IMR-90 (cell line): Measurements from ENCODE around the gene RNFT2.

Experiments
- CEBPB ChIP-seq: IDR thresholded peaks from 2 replicates; pipeline ENCODE4 v1.6.1; 2012; ENCODE audit warnings: low read depth, low read length, improper control_type of control experiment
- CHD1 ChIP-seq: IDR thresholded peaks from 2 replicates; pipeline ENCODE4 v1.6.1; 2012; ENCODE audit warnings: low read depth, low read length, improper control_type of control experiment
- FOS ChIP-seq: fragments of 150-350 bp; IDR thresholded peaks from 2 replicates; pipeline ENCODE4 v1.6.1; 2016; ENCODE audit warnings: low read depth, low read length
- MAFK ChIP-seq: IDR thresholded peaks from 2 replicates; pipeline ENCODE4 v1.6.1; 2012; ENCODE audit warnings: low read depth, low read length, improper control_type of control experiment
- MXI1 ChIP-seq: IDR thresholded peaks from 2 replicates; pipeline ENCODE4 v1.6.1; 2012; ENCODE audit warnings: low read depth, mild to moderate bottlenecking, low read length, moderate library complexity, borderline replicate concordance
- POLR2A ChIP-seq: IDR thresholded peaks from 2 replicates; pipeline ENCODE4 v1.6.1; 2012; ENCODE audit warnings: mild to moderate bottlenecking, low read depth, low read length
- RAD21 ChIP-seq: IDR thresholded peaks from 2 replicates; pipeline ENCODE4 v1.6.1; 2012; ENCODE audit warnings: low read length, improper control_type of control experiment
- RCOR1 ChIP-seq: IDR thresholded peaks from 2 replicates; pipeline ENCODE4 v1.6.1; 2012; ENCODE audit warnings: mild to moderate bottlenecking, low read length, improper control_type of control experiment; ENCODE audit not compliant: insufficient replicate concordance
- SMC3 ChIP-seq: fragments of 150-350 bp; IDR thresholded peaks from 2 replicates; pipeline ENCODE4 v1.6.1; 2016; ENCODE audit warnings: low read depth, mild to moderate bottlenecking, antibody characterized with exemption, low read length, moderate library complexity
- TF ChIP-seq, protein P1 (sequence below): conservative IDR thresholded peaks from 2 replicates; pipeline ENCODE4 v1.5.1; 2012; ENCODE audit warnings: mild to moderate bottlenecking, low read depth, low read length, improper control_type of control experiment
- TF ChIP-seq, protein P2 (sequence below): fragments of 150-350 bp; IDR thresholded peaks from 2 replicates; pipeline ENCODE4 v1.6.1; 2016; ENCODE audit warnings: low read depth, mild to moderate bottlenecking, low read length, moderate library complexity, borderline replicate concordance
- TF ChIP-seq, protein P3 (sequence below): fragments of 150-350 bp; IDR thresholded peaks from 2 replicates; pipeline ENCODE4 v1.6.1; 2017; ENCODE audit warnings: mild to moderate bottlenecking, antibody characterized with exemption, low read length, low read depth

GRCh38 chr12:116881325-116881876 lies 143.3 kb downstream of the RNFT2 start, which contains the start of gene HRK:
- TF ChIP-seq RCOR1, result no peak
- TF ChIP-seq, protein P1, sequence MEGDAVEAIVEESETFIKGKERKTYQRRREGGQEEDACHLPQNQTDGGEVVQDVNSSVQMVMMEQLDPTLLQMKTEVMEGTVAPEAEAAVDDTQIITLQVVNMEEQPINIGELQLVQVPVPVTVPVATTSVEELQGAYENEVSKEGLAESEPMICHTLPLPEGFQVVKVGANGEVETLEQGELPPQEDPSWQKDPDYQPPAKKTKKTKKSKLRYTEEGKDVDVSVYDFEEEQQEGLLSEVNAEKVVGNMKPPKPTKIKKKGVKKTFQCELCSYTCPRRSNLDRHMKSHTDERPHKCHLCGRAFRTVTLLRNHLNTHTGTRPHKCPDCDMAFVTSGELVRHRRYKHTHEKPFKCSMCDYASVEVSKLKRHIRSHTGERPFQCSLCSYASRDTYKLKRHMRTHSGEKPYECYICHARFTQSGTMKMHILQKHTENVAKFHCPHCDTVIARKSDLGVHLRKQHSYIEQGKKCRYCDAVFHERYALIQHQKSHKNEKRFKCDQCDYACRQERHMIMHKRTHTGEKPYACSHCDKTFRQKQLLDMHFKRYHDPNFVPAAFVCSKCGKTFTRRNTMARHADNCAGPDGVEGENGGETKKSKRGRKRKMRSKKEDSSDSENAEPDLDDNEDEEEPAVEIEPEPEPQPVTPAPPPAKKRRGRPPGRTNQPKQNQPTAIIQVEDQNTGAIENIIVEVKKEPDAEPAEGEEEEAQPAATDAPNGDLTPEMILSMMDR, result no peak
- TF ChIP-seq SMC3, result no peak
- TF ChIP-seq, protein P2, sequence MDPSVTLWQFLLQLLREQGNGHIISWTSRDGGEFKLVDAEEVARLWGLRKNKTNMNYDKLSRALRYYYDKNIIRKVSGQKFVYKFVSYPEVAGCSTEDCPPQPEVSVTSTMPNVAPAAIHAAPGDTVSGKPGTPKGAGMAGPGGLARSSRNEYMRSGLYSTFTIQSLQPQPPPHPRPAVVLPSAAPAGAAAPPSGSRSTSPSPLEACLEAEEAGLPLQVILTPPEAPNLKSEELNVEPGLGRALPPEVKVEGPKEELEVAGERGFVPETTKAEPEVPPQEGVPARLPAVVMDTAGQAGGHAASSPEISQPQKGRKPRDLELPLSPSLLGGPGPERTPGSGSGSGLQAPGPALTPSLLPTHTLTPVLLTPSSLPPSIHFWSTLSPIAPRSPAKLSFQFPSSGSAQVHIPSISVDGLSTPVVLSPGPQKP, result no peak
- TF ChIP-seq POLR2A, result no peak
- no peak for TF ChIP-seq CEBPB
- TF ChIP-seq, protein P3, sequence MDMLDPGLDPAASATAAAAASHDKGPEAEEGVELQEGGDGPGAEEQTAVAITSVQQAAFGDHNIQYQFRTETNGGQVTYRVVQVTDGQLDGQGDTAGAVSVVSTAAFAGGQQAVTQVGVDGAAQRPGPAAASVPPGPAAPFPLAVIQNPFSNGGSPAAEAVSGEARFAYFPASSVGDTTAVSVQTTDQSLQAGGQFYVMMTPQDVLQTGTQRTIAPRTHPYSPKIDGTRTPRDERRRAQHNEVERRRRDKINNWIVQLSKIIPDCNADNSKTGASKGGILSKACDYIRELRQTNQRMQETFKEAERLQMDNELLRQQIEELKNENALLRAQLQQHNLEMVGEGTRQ, result no peak
- no peak for TF ChIP-seq RAD21
- no peak for TF ChIP-seq CHD1
- no peak for TF ChIP-seq MAFK
- no peak for TF ChIP-seq MXI1
- no peak for TF ChIP-seq FOS
